Renal cortical epithelial cell (primary cell): ENCODE results near the gene DNAJB14. TPM values are rescaled to one million over a fixed set of nuclear protein-coding genes. Genes with fewer than 3 reads are reported as not detected.
"Not testable (repeated sequence)": the region's sequence is repeated elsewhere in the genome, so short reads cannot be mapped to it uniquely, and the experiment has no call there.

Experiments
- DNase-seq: peaks from one replicate; pipeline ENCODE4 v3.0.0-alpha.2; 2011; ENCODE audit warnings: low read depth
- total RNA-seq: library from RNA; depleted of rRNA; stranded (reverse); fragments of >200 nt; gene quantifications from 2 replicates; pipeline ENCODE4 v1.2.3, GENCODE V29; 2014

The DNAJB14 gene
- 44.5 and 51.8 TPM in 2 replicates for total RNA-seq

DNA sequence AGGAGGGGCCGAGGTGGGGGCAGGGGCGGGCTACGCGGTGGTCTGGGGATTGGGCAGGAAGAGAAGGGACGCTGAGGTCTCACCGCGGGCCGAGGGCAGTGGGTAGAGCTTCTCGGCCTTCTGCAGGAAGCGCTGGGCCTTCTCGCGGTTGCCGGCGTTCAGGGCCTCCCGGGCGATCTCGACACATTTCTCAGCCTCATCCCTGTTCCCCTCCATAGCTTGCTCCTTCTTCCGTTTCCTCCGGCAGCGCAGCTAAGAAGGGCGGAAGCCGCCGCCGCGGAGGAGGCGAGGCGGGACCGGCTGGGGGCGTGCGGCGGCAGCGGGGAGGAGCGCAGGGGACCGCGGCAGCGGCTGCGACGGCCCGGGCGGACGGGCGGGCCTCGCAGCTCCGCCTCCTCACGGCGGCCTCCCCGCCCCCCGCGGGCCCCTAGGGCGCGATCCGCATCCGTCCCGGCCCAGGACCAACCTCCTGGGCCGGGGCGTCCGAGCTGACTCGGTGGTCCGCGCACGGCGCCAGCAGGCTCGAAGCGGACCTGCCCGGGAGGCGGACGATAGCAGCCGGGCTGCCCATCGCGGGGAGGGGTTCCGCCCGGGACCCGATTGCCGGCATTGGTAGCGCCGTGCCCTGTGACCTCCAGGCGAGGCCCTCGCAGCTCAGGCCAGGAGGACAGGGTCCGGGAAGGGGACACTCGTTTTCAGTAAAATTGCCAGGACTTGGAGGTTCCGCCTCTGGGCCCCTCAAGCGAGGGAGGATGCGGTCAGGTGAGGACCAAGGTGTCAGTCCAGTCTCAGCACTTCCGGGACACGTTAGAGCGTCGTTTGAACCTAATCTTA is at the start of gene DNAJB14:
Gene DNAJB14, minus strand, starts transcription at position 263 of the 834 bp plus-strand sequence. Its CDS starts 47 bp downstream, at position 216.
- DNase-seq: peak; percentile 37

DNA sequence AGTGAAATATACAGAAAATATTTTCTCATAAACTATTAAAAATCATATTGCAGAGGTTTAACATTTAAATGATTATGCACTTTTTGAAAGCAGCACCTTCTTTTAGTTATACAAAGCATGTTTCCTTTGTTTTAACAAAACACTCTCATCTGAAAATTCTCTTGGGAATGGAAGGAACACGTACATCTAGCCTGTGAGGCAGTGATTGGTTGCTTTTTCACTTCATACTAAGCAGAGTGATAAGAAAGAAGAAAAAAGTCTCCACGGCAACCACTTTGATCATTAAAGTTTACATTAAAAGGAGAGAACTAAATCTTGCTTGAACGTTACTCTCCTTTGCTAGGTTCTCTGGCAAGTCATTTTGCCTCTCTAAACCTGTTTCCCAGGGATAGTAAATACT is 45.3 kb upstream of the DNAJB14 start:
- DNase-seq: no peak

DNA sequence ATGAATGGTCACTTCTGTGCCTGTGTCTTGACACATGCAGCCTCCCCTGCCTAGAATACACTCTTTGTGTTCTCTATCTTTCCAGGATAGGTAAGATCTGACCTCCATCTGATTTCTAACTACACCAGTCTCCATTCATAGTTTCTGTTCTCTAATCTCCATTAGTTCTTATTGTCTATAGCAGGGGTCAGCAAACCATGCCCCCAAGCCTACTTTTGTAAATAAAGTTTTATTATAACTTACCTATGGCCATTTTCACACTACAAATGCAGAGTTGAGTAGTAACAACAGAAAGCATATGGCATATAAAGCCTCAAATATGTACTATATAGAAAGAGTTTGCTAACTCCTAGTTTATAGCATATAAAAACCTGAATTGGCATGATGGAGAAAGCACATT is 41.3 kb upstream of the DNAJB14 start:
- no peak for DNase-seq

DNA sequence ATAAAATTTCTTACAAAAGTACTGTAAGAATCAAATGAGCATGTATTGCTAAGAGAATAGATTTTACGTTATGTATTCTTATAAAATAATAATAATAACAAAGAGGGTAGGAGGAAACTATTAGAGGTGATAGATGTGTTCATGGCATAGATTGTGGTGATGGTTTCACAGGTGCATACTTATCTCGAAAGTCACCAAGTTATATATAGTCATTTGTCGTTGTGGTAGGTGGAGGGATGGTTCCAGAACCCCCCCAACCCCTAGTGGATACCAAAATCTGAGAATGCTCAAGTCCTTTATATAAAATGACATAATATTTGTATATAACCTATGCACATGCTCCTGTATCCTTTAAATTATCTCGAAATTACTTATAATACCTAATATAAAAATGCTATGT is 40.4 kb upstream of the DNAJB14 start:
- DNase-seq: no peak

DNA sequence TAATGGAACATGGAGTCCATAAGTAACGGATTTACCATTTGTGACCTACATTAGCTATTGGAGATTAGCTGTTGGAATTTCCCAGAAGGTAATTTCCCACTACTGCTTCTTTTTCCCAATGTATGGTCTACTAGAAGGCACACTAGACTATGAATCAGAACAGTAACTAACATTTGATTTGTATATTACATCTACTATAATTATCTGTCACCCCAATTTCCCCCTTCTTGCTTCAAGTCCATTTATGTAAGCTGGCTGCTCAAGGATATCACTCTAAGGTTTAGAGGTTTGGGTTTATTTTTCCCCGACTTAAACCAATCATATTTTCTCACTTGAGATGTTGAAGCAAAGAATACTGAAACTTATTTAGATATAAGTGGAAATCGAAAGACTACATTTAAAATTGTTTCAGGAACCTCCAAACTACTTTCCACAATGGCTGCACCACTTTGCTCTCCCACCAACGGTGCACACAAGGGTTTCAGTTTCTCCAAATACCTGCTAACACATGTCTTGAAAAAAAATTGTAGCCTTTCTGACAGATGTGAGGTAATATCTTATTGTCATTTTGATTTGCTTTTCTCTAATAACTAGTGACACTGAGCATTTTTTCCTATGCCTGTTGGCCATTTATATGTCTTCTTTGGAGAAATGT is 37.0 kb upstream of the DNAJB14 start:
- no peak for DNase-seq

DNA sequence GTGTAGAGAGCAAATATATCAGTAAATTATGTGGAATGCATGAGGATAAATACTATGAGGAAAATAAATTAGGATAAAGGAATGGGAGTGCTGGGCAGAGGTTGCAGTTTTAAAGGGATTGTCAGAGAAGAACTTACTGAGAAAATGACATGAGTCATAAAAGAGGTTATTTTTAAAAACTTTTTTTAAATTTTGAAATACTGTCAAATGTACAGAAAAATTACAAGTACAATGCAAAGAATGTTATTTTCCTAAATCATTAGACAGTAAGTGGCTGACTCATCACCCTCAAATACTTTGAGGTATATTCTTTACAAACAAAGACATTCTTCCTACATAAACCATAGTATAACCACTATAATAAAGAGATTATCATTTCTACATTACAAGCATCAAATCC is 33.5 kb upstream of the DNAJB14 start:
- no peak for DNase-seq

DNA sequence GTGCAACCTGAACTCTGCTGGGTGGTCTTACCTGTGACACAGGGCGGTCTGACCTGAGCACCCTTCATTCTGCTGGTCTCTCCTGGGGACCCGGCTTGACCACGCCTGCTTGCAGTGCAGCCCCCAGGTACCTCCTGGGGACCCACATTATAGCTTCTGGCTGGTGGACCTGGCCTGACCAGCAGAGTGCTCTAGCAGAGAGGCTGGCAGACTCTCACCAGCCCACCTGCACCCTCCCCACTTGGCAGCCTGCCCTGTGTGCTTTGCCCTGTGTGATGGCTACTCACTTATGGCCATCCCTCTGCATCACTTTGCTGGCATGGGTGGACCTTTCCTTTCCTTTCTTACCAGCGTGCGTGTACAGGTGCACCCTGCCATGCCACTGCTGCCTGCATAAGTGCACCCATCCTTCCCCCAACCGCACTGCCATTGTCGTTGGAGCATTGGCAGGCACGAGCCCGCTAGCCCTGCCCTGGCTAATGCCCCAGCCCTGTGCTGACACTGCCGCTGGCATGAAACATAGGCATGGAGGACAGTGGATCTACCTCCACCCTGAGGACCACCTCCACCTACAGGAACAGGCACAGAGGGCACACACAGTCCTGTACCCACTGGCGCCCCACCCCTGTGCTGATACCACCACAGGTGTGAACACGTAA is 25.2 kb upstream of the DNAJB14 start:
- DNase-seq: no peak

DNA sequence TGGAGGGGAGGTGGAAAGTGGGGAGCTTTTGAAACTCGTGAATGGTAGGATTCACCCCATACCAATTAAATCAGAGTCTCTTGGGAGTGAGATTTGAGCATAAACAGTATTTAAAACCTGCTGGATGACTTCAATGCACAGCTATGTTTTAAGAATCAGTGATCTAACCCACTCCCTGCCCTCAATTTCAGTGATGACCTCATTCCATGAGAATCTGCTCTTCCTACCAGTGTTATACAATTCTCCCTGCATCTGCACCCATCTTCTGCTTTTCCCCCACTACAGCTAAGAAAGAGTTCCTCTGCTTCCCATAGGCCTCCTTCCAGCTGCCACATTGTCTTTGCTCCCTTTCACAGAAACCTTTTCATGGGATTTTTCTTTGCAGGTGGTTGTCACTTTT is 21.9 kb upstream of the DNAJB14 start:
- DNase-seq: peak; percentile 62

DNA sequence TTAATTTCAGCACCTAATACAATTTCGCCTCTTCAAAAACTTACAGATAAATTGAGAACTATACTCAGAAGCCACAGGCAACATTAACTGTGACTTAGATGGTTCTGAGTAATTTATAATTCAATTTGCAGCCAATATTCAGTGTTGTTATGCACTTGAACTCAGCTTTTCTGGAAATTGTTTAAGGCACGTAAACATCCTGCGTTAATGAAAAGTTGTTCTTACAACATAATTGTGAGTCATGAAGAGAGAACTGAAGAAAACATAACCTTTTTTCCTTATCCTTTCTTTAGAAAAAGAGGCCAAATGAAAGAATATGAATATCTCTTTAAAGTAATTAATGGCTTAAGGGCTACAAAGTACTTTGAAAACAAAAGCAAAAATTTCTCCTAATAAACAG is 20.3 kb upstream of the DNAJB14 start:
- DNase-seq: no peak

DNA sequence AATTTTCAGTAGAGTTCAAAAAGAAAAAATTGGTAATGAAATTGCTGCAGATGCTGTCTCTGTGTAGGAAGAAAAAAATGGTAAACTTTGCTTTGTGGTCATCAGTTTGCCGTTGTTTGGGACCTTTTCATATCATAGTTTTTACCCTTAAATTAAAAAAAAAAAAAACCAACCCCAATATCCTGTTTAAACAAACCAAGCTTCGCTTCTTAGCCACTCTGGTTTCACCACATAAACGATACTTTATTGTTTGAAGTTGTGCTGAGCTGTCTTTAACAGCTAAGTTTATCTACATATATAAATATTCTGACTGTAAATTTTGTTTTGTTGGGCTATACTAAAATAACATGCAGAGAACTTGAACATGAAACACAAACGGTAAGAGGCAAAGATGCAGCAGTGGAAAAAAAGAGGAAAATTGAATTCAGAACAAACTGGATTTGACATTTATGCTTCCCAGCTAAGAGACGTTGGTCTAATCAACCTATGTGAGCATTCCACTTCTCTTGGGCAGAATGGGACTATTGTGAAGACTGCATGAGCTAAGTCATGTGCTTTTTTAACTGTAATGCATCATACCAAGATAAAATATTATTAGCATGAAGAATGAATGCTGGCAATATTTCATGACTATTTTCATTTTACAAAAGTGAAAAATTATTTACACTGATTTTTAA is 19.4 kb upstream of the DNAJB14 start:
- DNase-seq: no peak

DNA sequence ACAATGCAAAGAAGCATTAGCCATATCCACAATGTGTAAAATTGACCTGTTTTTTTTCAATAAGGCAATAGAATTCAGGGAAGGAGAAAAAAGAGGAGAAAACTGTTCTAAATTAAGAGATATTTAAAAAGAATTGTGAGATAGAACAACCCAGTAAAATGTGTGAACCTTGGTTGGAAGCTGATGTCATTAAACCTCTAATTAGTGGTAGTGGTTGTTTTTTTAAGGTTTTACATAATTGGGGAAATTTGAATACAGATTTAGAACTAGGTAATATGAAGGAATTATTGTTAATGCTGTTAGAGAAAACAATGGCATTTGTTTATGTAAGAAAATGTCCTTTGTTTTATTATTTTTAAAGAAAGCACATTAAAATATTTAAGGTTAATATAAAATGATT is 18.8 kb upstream of the DNAJB14 start:
- no peak for DNase-seq

DNA sequence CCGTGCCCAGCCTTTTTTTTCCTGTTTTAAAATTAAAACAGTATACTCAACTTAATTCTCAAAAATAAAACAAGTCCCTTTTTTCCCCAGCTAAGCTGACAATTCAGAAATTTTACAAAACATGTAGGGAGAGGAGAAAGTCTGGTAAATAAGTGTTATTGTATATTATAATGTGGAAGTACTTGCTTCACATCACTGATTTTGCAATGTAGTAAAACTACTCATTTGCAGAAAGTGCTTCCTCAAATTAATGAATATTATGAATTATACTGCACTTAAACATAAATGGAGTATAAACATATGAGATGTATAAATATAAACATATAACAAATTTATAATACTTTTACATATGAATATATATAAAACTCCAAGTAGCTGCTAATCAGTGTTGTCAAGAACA is 15.3 kb upstream of the DNAJB14 start:
- no peak for DNase-seq

DNA sequence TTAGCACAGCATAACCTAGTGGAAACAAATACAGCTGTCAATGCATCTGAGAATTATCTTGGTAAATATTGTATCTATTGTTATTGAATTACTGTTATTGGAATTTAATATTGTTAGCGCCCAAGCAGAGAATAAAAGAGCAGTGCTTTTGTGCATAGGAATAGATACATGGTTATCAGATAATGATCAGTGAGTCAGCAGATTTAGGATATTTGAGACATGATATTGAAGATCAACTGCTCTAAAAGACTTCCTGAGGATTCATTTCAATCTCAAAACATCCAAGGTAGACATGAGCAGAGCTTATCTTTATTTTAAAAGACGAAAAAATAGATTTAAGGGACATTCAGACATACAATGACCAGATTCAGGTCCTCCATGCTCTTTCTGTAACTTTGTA is 14.2 kb upstream of the DNAJB14 start:
- no peak for DNase-seq

DNA sequence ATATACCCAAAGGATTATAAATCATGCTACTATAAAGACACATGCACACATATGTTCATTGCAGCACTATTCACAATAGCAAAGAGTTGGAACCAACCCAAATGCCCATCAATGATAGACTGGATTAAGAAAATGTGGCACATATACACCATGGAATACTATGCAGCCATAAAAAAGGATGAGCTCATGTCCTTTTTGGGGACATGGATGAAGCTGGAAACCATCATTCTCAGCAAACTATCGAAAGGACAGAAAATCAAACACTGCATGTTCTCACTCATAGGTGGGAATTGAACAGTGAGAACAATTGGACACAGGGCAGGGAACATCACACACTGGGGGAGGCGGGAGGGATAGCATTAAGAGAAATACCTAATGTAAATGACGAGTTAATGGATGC is 11.8 kb upstream of the DNAJB14 start:
- not testable (repeated sequence) for DNase-seq

DNA sequence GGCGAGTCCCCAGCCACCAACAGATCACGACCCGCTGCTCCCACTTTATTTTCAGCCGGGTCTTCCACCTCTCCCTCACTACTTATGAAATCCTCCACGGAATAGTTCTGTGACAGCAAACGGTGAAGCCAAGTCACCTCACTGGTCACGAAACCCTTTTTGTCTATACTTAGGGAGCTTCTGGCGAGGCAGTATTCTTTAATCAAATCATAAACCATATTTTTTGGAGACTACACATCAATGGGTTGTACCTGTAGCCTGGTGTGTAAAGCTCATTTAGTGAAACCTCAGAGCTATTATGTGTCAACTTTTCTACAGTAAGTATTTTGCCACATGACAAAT is 4.5 kb upstream of the DNAJB14 start:
- DNase-seq: no peak

DNA sequence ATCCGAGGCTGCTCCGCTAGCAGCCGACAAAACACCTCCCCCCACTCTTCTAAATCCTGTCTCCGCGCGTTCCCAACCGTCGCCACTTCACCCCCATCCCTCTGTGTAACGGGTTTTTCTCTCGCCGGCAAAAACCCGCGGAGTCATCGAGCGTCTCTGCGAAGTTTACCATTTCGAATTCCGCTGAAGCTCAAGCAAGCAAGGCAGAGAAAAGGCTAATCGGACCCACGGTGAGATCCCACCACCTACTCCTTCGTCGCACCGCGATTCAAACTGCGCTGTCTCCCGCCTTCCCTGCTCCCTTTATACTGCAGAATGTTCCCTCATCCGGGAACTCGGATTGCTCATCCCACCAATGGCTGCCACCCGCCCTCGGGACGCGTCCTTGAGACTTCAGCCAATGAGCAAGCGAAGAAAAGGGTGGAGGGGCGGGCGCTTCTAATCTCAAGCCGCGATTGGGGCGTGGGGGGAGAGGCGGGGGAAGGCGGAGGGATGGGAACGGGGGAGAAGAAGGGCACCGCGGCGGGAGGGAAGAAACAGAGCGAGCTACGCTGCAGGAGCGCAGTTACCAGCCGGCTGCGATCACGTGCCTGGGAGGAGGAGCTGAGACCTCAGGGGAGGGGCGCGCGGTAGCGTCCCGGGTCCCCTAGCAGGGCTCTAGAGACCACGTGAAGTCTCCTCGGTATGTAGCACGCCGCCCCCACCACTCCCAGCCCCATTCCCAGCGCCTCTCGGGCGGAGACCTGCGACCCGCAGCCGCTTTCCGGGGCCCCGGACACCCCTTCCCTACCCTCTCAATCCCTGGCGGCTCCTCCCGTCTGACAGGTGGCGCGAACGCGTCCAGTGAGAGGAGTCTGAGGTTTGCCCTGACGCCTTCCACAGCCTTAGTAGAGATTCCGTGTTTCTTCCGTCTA is 3.8 kb upstream of the DNAJB14 start, which contains the start of gene H2AZ1:
Gene H2AZ1, minus strand, starts transcription at position 277 of the 914 bp plus-strand sequence. Its CDS starts 105 bp downstream, at position 172.
- DNase-seq: peak; percentile 95

DNA sequence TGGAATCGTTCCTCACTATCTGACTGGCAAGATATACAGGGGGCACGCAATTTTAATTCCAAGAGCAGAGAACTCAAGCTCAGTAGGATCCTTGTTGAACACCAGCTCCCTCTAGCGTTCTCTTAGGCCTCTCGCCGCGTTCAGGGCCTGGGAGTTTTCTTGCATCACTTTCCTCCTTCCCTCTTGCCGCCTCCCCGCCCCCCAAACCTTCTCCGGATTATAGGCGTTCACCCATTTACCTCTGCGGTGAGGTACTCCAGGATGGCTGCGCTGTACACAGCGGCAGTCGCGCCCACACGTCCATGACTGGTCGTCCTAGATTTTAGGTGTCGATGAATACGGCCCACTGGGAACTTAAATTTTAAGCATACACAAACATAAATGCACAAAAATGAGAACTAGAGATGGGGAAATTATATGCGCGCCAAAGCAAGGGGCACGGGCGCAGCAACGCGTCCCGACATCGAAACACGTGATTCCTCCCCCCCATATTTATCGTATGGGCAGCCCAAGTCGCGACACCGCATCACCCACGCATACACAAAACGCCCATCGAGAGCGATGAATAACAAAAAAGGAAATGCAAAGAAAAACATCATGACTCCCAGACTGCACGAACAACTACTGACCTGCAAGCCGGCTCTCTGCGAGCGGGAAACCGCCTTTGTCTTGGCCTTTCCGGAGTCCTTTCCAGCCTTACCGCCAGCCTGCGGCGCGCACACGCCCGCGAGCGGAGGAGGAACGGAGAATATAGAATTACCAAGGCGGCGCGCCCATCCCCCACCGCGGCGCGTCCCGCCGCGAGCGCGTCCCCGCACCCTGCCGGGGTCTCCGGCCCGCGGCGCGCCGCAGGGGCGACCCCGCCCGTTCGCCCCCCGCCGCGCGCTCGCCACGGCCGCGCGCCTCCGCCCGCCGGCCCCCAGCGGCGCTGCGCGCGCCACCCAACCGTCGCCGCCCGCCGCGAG is 2.9 kb upstream of the DNAJB14 start:
- DNase-seq: peak; percentile 90

DNA sequence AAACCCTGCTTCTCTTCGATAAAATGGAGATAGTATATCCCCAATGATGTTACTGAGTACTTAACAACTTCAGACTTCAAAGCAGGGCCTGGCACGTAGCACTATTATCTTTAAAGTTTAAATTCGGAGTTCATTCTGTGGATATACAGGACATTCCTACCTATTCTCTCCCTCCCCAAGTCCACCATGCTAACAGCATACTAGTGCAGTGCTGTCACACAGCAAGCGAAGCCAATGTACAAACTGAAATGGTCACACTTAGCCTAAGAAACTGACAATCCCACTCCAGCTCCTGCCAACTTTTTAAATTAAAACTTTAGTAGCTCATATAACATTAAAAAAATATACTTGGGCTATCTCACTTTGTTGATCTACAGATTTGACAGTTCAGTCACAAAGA is 1.2 kb upstream of the DNAJB14 start:
- DNase-seq: no peak

DNA sequence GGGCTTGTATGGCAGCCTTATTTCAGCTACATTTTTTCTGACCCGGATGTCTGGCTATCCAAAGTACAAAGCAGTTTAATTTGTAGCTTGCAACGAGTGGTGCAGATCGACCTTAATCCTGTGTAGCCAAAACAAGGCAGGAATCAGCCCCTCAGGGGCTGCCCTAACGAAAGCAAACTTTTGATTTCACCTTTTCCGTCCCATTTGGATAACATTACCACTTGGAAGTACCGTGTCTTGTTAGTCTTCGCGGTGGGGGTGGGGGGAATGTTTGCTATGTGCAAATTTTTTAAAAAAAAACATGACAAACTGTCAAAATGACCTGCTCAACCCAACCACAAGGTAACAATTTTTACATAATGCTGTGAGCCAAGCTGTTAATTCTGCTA is 766 bp upstream of the DNAJB14 start:
- no peak for DNase-seq
